GM21447 (cell line): Measurements from ENCODE around the gene RCBTB2.
"Not testable (repeated sequence)": the region's sequence is repeated elsewhere in the genome, so short reads cannot be mapped to it uniquely, and the experiment has no call there.

Source experiments
- ATAC-seq: cut with Tn5 transposase; IDR thresholded peaks from one replicate; pipeline ENCODE4 v1.9.1; 2021; ENCODE audit not compliant: unreplicated experiment

Gene RCBTB2

GRCh38 chr13:48457578-48458242 is 75.2 kb downstream of the RCBTB2 start:
- no peak for ATAC-seq

- ATAC-seq = no peak
Measured at GRCh38 chr13:48456546-48456945, 76.3 kb downstream of the RCBTB2 start.

GRCh38 chr13:48451196-48451595 is 81.7 kb downstream of the RCBTB2 start:
- not testable (repeated sequence) for ATAC-seq

- no peak for ATAC-seq
Measured at GRCh38 chr13:48449656-48450055, 83.2 kb downstream of the RCBTB2 start.

GRCh38 chr13:48448959-48449614 is 83.8 kb downstream of the RCBTB2 start:
- no peak for ATAC-seq

GRCh38 chr13:48448285-48448958 is 84.5 kb downstream of the RCBTB2 start:
- ATAC-seq = no peak

GRCh38 chr13:48446464-48446863 is 86.4 kb downstream of the RCBTB2 start:
- ATAC-seq = no peak

- no peak for ATAC-seq
Measured at GRCh38 chr13:48443442-48444208, 89.3 kb downstream of the RCBTB2 start.
